Right atrium auricular region (tissue), 2 donors: ENCODE results near the gene HYKK. TPM values are rescaled to one million over a fixed set of nuclear protein-coding genes. Genes with fewer than 3 reads are reported as not detected.
"Not testable (repeated sequence)": the region's sequence is repeated elsewhere in the genome, so short reads cannot be mapped to it uniquely, and the experiment has no call there.

Source experiments
- DNase-seq: peaks from one replicate; pipeline ENCODE4 v3.0.0-alpha.2; 2019; ENCODE audit warnings: low spot score
- H3K27ac ChIP-seq, 2 donors: fragments of 200-600 bp; sonication (generic); 1 replicate in 1 of 2; 2 replicates in 1 of 2; pipeline ENCODE4 v1.5.1; 2016 to 2019
- H3K27me3 ChIP-seq, 2 donors: fragments of 200-600 bp; sonication (generic); one replicate each; pipeline versions ENCODE4 v1.5.1 to v1.6.0; 2017 to 2019
- H3K36me3 ChIP-seq: fragments of 200-600 bp; sonication (generic); one replicate; pipeline ENCODE4 v1.5.1; 2016
- H3K4me1 ChIP-seq, 2 donors: fragments of 200-600 bp; sonication (generic); one replicate each; pipeline versions ENCODE4 v1.5.1 to v1.6.0; 2017 to 2019
- H3K4me3 ChIP-seq, 2 donors: fragments of 200-600 bp; sonication (generic); 1 replicate in 1 of 2; 2 replicates in 1 of 2; pipeline ENCODE4 v1.5.1; 2017 to 2019; ENCODE audit warnings: mild to moderate bottlenecking in 1 of 2, moderate library complexity in 1 of 2
- H3K9me3 ChIP-seq, 2 donors: fragments of 200-600 bp; sonication (generic); one replicate each; pipeline ENCODE4 v1.5.1; 2019
- total RNA-seq, 2 donors: library from RNA; depleted of rRNA; stranded (reverse); fragments of >200 nt; gene quantifications; one replicate each; pipeline ENCODE4 v1.1.0, GENCODE V29; 2016
- TF ChIP-seq, protein P1 (sequence below), 2 donors: fragments of 200-600 bp; sonication (generic); IDR thresholded peaks; one replicate each; pipeline ENCODE4 v1.5.1; 2019; ENCODE audit warnings: antibody characterized with exemption in 2 of 2

Gene HYKK
- total RNA-seq, 2 donors from 2014 or later = 6.1 to 12.5 TPM

DNA sequence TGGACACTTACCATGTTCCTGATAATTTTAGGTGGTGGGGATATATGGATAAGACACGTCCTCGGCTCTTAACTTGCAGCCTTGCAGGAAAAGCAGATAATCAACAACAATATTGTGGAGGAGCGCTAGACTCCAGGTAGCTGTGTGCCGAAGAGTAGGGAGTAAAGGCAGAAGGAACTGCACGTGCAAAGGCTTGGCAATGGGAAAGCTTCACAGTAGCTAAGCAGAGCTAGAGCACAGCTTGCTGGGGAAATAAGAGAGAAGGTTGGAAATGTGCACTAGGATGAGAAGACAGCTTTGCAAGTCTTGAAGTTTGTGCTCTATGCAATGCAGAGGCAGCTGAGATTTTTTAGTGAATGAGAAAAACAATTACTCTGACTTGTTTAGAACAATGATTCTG lies 45.2 kb downstream of the HYKK start:
- Histone ChIP-seq H3K4me1 (no peaks in the 10 kb centered on the region), H3K27ac (no peak overlapping the region), H3K27me3 (no peaks in the 10 kb centered on the region), H3K36me3 (peaks cover 41% of the 10 kb centered on the region), H3K4me3 (no peak overlapping the region), H3K9me3 (no peaks in the 10 kb centered on the region)
- DNase-seq = no peak
- TF ChIP-seq, protein P1, sequence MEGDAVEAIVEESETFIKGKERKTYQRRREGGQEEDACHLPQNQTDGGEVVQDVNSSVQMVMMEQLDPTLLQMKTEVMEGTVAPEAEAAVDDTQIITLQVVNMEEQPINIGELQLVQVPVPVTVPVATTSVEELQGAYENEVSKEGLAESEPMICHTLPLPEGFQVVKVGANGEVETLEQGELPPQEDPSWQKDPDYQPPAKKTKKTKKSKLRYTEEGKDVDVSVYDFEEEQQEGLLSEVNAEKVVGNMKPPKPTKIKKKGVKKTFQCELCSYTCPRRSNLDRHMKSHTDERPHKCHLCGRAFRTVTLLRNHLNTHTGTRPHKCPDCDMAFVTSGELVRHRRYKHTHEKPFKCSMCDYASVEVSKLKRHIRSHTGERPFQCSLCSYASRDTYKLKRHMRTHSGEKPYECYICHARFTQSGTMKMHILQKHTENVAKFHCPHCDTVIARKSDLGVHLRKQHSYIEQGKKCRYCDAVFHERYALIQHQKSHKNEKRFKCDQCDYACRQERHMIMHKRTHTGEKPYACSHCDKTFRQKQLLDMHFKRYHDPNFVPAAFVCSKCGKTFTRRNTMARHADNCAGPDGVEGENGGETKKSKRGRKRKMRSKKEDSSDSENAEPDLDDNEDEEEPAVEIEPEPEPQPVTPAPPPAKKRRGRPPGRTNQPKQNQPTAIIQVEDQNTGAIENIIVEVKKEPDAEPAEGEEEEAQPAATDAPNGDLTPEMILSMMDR (IDR thresholded peaks at IDR 0.05) = no peak

DNA sequence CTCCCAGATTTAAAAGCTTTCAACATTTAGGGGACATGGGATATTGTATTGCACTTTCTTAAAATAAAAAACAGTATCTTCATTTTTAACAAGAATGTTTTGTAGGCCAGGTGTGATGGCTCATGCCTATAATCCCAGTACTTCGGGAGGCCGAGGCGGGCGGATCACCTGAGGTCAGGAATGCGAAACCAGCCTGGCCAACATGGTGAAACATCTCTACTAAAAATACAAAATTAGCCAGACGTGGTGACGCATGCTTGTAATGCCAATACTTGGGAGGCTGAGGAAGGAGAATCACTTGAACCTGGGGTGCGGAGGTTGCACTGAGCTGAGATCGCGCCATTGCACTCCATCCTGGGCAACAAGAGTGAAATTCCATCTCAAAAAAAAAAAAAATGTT lies 52.8 kb downstream of the HYKK start:
- H3K9me3 ChIP-seq, H3K4me3 ChIP-seq, DNase-seq, H3K27ac ChIP-seq, H3K27me3 ChIP-seq, H3K36me3 ChIP-seq, H3K4me1 ChIP-seq: not testable (repeated sequence)

DNA sequence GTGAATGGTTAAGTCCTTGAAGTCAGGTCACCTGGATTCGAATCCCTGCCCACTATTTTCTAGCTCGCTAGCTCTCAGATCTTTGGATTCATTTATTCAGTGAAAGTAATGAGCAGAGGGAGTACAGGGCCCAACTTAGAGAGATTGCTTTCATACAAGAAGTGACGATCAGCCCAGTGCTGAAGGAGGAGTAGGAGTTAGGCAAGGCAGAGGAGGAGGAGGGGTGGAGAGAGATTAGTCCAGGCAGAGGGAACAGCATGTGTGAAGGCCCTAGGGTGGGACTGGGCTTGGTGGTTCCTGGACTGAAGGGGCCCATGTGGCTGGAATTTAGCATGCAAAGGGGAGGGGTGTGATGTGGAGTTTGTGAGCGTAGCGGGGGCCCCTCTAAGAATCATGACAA lies 54.1 kb downstream of the HYKK start:
- TF ChIP-seq, protein P1 (IDR thresholded peaks at IDR 0.05) = no peak
- Histone ChIP-seq H3K4me3 (no peak overlapping the region), H3K4me1 (peaks cover 0 to 17% of the 10 kb centered on the region in 2 donors), H3K27me3 (no peaks in the 10 kb centered on the region), H3K9me3 (no peaks in the 10 kb centered on the region), H3K36me3 (no peaks in the 10 kb centered on the region), H3K27ac (no peak overlapping the region)
- no peak for DNase-seq

DNA sequence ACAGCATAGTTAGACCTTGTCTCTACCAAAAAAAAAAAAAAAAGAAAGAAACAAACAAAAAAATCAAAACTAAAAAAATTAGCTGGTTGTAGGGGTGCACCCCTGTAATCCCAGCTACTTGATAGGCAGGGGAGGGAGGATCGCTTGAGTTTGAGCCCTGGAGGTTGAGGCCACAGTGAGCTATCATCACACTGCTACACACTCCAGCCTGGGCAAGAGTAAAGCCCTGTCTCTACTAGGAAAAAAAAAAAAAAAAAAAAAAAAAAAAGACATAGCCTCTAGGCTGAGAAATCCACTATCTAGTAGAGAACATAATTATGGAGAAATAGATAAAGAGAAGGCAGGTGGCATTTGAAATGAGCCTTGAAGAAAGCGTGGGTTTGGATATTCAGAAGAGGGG lies 55.7 kb downstream of the HYKK start:
- Histone ChIP-seq H3K36me3 (no peaks in the 10 kb centered on the region), H3K4me1 (peaks cover 0 to 17% of the 10 kb centered on the region in 2 donors), H3K9me3 (no peaks in the 10 kb centered on the region), H3K4me3 (no peak overlapping the region), H3K27ac (no peak overlapping the region), H3K27me3 (no peaks in the 10 kb centered on the region)
- TF ChIP-seq, protein P1 (IDR thresholded peaks at IDR 0.05) = no peak
- DNase-seq = no peak

DNA sequence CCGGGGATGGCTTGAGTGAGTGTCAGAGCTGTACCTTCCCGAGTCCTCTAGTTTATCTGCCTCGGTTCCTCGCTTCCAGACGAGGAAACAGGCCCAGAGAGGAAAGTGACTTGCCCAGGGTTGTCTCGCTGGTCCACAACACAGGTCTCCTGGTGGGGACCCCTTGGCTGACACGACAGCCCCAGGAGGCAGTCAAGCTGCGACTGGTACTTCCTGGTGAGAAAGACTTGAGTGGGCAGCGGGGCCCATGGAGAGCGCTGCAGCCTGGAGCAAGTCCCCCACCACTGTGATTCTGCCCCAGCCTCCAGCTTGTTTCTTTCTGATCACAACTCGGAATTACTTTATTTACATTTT lies 57.3 kb downstream of the HYKK start:
- H3K27ac ChIP-seq = no peak overlapping the region
- no peaks in the 10 kb centered on the region for H3K9me3 ChIP-seq
- no peak for DNase-seq
- peaks cover 0 to 17% of the 10 kb centered on the region in 2 donors for H3K4me1 ChIP-seq
- H3K4me3 ChIP-seq = peak overlapping the region in 1 of 2 donors; percentile 62
- H3K36me3 ChIP-seq = no peaks in the 10 kb centered on the region
- no peaks in the 10 kb centered on the region for H3K27me3 ChIP-seq
- TF ChIP-seq, protein P1 (IDR thresholded peaks at IDR 0.05) = no peak

DNA sequence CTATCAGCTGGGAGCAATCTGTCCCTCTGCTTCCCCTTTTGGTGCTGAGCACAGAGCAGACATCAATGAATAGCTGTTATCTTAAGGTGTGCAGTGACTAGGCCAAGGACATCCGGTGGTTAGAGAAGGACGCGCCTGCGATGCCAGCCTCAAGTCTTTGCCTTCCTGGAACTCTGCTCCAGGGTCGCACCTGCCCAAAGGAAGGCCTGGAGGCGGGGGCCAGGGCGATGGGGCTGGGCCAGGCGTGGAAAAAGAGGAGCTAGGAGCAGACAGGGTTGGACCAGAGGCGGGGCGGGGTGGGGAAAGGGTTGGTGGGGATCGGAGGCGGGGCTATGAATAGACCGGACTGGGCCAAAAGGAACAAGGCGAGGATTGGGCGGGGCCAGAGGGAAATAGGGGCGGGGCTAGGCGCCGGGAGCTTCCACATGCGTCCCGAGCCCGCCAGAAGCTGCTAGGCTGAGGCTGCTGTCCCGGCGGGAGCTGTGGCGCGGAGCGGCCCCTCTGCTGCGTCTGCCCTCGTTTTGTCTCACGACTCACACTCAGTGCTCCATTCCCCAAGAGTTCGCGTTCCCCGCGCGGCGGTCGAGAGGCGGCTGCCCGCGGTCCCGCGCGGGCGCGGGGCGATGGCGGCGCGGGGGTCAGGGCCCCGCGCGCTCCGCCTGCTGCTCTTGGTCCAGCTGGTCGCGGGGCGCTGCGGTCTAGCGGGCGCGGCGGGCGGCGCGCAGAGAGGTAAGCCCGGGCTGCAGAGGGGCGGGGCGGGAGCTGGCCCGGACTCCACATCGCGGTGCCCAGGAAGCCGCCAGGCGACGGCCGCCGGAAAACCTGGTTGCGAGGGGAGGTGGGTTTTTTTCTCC lies 57.9 kb downstream of the HYKK start, which contains the start of gene CHRNA5:
Gene CHRNA5 (plus strand): TSS at position 424 of the 854 bp plus-strand sequence. CDS start 200 bp downstream, at position 624.
- H3K27me3 ChIP-seq = no peaks in the 10 kb centered on the region
- DNase-seq = peak; percentile 83
- peaks cover 0 to 17% of the 10 kb centered on the region in 2 donors for H3K4me1 ChIP-seq
- TF ChIP-seq, protein P1 (IDR thresholded peaks at IDR 0.05) = no peak
- peak within 1 kb of the TSS in 1 of 2 donors; percentile 34 for H3K27ac ChIP-seq
- no peaks in the 10 kb centered on the region for H3K36me3 ChIP-seq
- H3K4me3 ChIP-seq = peak within 1 kb of the TSS; percentile 43 to 62
- H3K9me3 ChIP-seq = no peaks in the 10 kb centered on the region
